ACHN (cell line): ENCODE data around the gene PPM1J.

Experiments
- DNase-seq: peaks from one replicate; pipeline ENCODE4 v3.0.0-alpha.2; 2015
- in situ Hi-C: cut with HindIII; loops from 2 replicates; pipeline ENCODE4 v1.10.0; 2017; ENCODE audit warnings: low sequenced_read_pairs, low pct_ligation_motif_present, low pct_unique_long_range_greater_than_20kb

The PPM1J gene

DNA sequence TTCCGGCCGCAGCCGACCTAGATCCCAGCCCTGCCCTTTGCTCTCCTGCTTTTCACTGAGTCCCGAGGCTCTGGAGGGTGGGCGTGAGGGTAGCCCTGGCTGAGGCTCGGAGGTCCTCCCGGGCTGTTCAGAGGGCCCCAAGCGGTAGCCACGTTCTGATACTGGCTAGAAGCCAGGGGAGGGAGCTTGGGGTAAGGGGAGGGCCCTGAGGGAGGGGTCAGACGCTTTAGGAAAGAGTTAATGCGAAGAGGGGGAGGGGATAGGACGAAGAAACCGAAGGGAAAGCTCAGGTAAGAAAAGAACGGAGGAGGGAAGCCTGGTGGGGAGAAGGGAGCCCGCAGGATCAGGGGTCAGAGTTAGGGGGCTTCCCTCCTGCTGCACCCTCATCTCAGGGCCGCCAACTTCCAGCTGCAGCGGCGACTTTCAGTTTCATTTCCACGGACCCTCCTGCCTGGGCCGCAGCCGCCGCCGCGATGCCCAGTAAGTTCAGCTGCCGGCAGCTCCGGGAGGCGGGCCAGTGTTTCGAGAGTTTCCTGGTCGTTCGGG lies 40.6 kb downstream of the PPM1J start, which contains the start of gene MOV10:
MOV10 (plus strand) TSS at position 220 of the 546 bp plus-strand sequence; CDS start at position 474, 254 bp downstream.
- in situ Hi-C loops, result no loop called here

DNA sequence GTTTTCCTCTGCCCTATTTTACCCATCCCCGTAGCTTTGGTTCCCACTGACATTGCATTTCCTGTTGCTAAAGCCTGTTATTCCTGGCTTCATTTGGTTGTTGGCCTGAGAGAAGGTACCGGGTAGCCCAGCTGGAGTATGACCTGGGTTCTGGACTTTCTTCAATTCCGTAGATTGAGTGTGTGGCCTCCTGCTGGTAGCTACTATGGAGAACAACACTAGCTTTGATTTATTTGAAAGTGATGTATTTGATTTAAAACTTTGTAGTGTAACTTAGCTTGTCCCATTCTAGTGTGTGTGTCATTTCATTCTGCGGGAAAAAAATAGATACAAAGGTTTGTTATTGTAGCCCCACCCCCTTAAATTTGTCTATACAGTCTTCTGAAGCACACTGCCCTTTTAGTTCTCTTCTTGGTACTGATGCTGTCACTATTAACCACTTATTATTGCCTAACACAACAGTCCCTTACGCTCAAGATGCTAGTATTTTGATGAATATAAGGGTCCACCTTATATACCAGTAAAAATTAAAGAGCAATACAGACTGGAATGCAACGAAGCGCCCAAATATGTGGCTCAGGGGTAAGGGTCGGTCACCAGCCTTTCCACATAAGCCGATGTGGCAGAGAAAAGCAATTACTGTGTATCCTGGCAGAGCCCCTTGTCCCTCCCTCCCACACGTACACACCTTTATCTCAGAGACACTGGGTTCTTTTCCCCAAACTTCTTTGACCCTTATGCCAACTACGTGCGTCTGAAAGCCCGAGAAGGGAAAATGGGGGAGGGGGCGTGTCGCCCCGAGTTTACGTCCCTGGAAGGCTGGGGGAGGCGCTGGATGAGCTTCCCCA lies 41.3 kb downstream of the PPM1J start:
- peak; percentile 58 for DNase-seq
- in situ Hi-C loops, result no loop called here

More for the DNA sequence above, 40.6 kb downstream of the PPM1J start, which contains the start of gene MOV10:
- DNase-seq, result peak; percentile 70

GRCh38 chr1:112672842-112673241 lies 42.3 kb downstream of the PPM1J start:
- no peak for DNase-seq
- in situ Hi-C loops, result no loop called here

DNA sequence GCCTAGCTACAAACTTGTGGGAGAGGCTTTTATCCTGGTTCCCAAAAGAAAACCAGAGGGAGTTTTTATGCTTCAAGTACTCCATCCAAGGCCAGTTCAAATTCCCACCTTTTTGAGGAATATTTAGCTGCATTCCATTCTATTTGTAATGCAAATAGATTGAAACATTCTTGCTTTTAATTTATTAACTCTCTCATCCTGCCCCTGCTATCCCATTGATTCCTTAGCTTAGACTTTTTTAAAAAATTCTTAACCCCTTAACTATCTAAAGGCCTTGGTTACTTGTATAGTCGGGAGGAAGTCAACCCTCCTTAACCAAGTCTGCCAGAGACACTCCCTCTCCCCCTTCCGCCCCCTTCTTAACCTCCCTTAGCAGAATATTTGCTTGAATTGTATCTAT lies 43.1 kb downstream of the PPM1J start:
- DNase-seq, result no peak
- in situ Hi-C loops, result no loop called here

DNA sequence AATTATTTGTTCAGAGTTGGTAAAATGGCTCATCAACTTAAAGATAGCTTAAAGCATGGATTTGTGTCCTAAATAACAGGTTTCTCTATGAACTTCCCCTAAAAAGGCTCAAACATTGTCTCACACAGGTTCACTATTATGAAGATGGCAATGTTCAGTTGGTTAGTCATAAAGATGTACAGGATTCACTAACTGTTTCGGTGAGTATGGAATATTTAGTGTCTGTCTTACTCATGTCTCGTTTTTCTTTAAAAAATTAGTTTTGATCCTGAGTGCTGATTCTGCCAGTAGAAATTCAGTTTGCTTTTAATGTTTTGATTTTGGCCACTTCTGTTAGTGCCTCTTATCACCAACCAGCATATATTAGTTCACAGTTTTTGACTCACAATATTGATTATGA lies 48.2 kb downstream of the PPM1J start:
- in situ Hi-C loops, result no loop called here

DNA sequence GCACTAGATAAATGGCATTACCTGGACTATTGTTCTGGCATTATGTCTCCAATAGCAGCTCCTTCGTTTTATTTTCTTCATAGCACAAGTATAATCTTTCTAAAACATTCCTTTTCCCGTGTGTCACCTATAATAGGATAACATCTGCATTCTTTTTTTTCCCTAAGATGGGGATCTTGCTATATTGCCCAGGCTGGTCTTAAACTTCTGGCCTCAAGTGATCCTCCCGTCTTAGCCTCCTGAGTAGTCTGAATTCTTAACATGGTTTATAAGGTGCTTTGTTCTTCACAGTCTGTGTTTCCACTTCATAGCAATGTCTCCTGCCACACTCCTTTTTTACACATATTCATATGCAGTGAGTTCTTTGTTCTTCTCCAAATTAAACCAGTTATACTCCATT lies 49.3 kb downstream of the PPM1J start:
- in situ Hi-C loops, result no loop called here
- no peak for DNase-seq

More for the DNA sequence above, 48.2 kb downstream of the PPM1J start:
- DNase-seq, result no peak
